CD8-positive, alpha-beta memory T cell (primary cell): ENCODE measurements around the gene P2RX3. TPM values are rescaled to one million over a fixed set of nuclear protein-coding genes. Genes with fewer than 3 reads are reported as not detected.
A peak's percentile ranks its signal among the peaks of the same experiment; 100 is the strongest.

Experiments
- CTCF ChIA-PET: fragments of 350-600 bp; sonication (Branson Sonifier 250); formaldehyde crosslinking; loops from one replicate; lab custom pipeline; 2021; ENCODE audit warnings: antibody characterized with exemption; lab: Charles Lee
- POLR2A ChIA-PET: fragments of 350-600 bp; sonication (Branson Sonifier 250); formaldehyde crosslinking; loops from one replicate; lab custom pipeline; 2021; ENCODE audit warnings: antibody characterized with exemption; lab: Charles Lee
- DNase-seq, 5 donors: peaks; one replicate each; pipeline versions ENCODE4 v3.0.0 to v3.0.0-alpha.2; 2020 to 2022; ENCODE audit warnings: mixed read lengths in 1 of 5
- H3K27ac ChIP-seq: one replicate; pipeline ENCODE4 v1.7.0; 2013; ENCODE audit warnings: low read depth, mild to moderate bottlenecking, low read length, moderate library complexity
- H3K27me3 ChIP-seq: 2 replicates; pipeline ENCODE4 v1.7.0; 2013; ENCODE audit warnings: low read length, mild to moderate bottlenecking; ENCODE audit not compliant: insufficient read depth, poor library complexity, severe bottlenecking
- H3K36me3 ChIP-seq: 2 replicates; pipeline ENCODE4 v1.7.0; 2013; ENCODE audit warnings: mild to moderate bottlenecking, low read length, moderate library complexity; ENCODE audit not compliant: insufficient read depth
- H3K4me1 ChIP-seq: 2 replicates; pipeline ENCODE4 v1.7.0; 2013; ENCODE audit warnings: mild to moderate bottlenecking, low read length, moderate library complexity; ENCODE audit not compliant: insufficient read depth
- H3K4me3 ChIP-seq: 2 replicates; pipeline ENCODE4 v1.7.0; 2013; ENCODE audit warnings: mild to moderate bottlenecking, low read length
- H3K9me3 ChIP-seq: 2 replicates; pipeline ENCODE4 v1.7.0; 2013; ENCODE audit warnings: mild to moderate bottlenecking, low read length
- H3K27ac Mint-ChIP-seq, 8 donors: one replicate each; pipeline ENCODE4 v1.8.0; 2020 to 2021; ENCODE audit warnings: mixed read lengths in 8 of 8, mild to moderate bottlenecking in 6 of 8, inconsistent platforms in 3 of 8, moderate library complexity in 3 of 8
- H3K27me3 Mint-ChIP-seq, 2 donors: one replicate each; pipeline ENCODE4 v1.8.0; 2020 to 2021; ENCODE audit warnings: mixed read lengths in 2 of 2, mild to moderate bottlenecking in 1 of 2, moderate library complexity in 1 of 2
- H3K36me3 Mint-ChIP-seq, 3 donors: one replicate each; pipeline ENCODE4 v1.8.0; 2020 to 2021; ENCODE audit warnings: mixed read lengths in 3 of 3, inconsistent platforms in 1 of 3, mild to moderate bottlenecking in 1 of 3
- H3K4me1 Mint-ChIP-seq, 3 donors: one replicate each; pipeline ENCODE4 v1.8.0; 2020 to 2021; ENCODE audit warnings: mixed read lengths in 3 of 3, inconsistent platforms in 1 of 3, mild to moderate bottlenecking in 1 of 3
- H3K4me3 Mint-ChIP-seq, 7 donors: one replicate each; pipeline ENCODE4 v1.8.0; 2020 to 2021; ENCODE audit warnings: mixed read lengths in 7 of 7, mild to moderate bottlenecking in 6 of 7, moderate library complexity in 4 of 7, inconsistent platforms in 2 of 7
- H3K9me3 Mint-ChIP-seq, 5 donors: one replicate each; pipeline ENCODE4 v1.8.0; 2020 to 2022; ENCODE audit warnings: mixed read lengths in 5 of 5, mild to moderate bottlenecking in 3 of 5, moderate library complexity in 2 of 5, inconsistent platforms in 1 of 5
- polyA plus RNA-seq: library from polyadenylated mRNA; unstranded; fragments of 300-500 nt; fragmentation: Illumina TruSeq; gene quantifications from one replicate; pipeline ENCODE4 v1.2.3, GENCODE V29; 2021
- total RNA-seq, 2 experiments: library from RNA; stranded (reverse); gene quantifications; one replicate each; pipeline ENCODE4 v1.2.3, GENCODE V29; 2021

P2RX3 gene
- total and polyA plus RNA-seq, 3 experiments from 2014 or later = not detected

DNA sequence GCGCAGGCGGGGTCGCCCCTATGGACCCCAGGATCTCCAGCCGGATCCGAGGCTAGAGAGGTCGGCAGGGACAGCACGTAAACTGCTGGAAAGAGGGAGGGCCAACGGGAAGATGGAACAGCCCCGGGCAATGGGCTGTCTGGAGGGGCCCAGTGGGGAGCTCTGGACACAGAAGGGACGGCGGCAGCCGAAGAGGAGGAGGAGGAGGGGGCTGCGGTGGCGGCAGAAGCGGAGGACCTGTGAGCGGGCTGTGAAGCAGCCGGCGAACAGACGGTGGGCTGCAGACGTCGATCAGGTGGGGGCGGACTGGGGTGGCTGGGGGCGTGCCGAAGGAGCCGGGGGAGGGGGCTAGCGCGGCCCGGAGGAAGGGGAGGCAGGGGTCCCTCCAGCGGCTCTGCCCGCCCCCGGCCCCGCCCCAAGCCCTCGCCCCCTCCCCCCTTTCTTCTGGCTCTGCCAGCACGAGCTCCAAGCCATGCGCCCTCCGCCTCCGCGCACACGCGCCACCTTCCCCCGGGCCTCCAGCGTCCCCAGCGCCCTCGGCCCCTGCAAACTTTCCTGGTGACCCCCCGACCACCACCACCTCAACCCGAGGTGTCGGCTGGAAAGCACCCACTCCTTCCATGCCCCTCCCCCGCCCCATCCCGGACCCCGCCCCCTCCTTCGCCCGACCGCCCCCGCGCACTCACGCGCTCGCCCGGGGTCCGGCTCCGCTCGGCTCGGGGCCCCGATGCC is 13.8 kb upstream of the P2RX3 start:
- peak overlapping the region; percentile 64 for H3K27ac ChIP-seq
- no peaks in the 10 kb centered on the region for H3K9me3 ChIP-seq
- peak overlapping the region; percentile 72 to 96 (median 90) for H3K27ac Mint-ChIP-seq
- H3K9me3 Mint-ChIP-seq = no peaks in the 10 kb centered on the region
- H3K4me1 Mint-ChIP-seq = peaks cover 31 to 53% (median 45%) of the 10 kb centered on the region in 3 donors
- H3K4me1 ChIP-seq = peaks cover 21% of the 10 kb centered on the region
- peaks cover 15% of the 10 kb centered on the region for H3K36me3 ChIP-seq
- H3K27me3 ChIP-seq = no peaks in the 10 kb centered on the region
- peak overlapping the region; percentile 19 for H3K4me3 ChIP-seq
- no peak for DNase-seq
- peaks cover 10 to 45% (median 15%) of the 10 kb centered on the region in 3 donors for H3K36me3 Mint-ChIP-seq
- peaks cover 0 to 2% of the 10 kb centered on the region in 2 donors for H3K27me3 Mint-ChIP-seq
- H3K4me3 Mint-ChIP-seq = peak overlapping the region; percentile 85 to 96 (median 91)
- ChIA-PET POLR2A (interaction anchor here (0.6 to 4.4 kb wide), 2 partner anchors 11 to 49 kb away, joined by 3 to 46 read pairs; partner anchors contain the start of gene SSRP1), CTCF (interaction anchor here (2.7 kb wide), 1 partner anchor 11 kb away, joined by 20 read pairs; the partner anchor contains the start of gene SSRP1)

DNA sequence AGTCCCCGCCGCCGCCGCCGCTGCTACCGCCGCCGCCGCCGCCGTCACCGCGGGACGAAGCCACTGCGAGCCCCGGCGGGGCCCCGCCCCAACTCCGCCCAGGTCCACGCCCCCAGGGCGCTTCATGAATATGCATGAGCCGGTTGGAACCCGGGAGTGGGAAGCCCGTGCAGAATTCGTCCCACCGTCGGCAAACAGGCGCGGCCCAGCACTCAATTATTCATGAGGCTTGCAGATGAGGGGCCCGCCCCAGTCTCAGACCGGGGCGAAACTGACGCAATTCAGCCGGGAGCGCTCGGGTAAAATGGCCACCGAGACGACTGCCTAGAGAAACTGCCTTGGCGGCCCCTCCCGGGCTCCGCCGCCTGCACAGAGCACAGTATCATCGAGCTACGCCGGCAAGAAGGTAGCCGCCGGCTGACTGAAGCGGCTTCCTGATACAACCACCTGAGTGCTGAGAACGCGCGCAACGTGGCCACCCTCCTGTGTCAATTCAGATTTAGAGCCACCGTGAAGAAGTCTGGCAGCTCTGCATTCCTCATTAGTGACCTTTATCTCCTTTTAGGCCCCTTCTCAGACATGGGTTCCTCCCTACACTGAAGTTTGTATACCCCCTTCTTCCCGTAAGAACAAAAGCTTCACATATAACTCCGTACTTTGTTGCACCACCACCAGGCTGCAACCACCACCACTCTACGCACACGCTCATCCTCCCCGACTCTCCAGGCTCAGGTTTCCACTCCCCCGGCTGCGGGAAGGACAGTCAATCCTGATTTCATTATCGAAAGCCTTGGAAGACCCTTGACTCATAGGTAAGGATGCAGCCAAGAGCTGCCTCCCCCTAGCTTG is 13.0 kb upstream of the P2RX3 start, which contains the start of gene TNKS1BP1:
TNKS1BP1 (minus strand) TSS at position 67 of the 849 bp plus-strand sequence. CDS start 3,067 bp downstream, outside the sequence.
- peak within 1 kb of the TSS; percentile 88 to 98 (median 94) for H3K4me3 Mint-ChIP-seq
- peaks cover 21% of the 10 kb centered on the region for H3K4me1 ChIP-seq
- peaks cover 12 to 53% (median 20%) of the 10 kb centered on the region in 3 donors for H3K36me3 Mint-ChIP-seq
- H3K27me3 Mint-ChIP-seq = peaks cover 0 to 3% of the 10 kb centered on the region in 2 donors
- peak within 1 kb of the TSS; percentile 89 for H3K27ac ChIP-seq
- peak within 1 kb of the TSS; percentile 92 to 99 (median 97) for H3K27ac Mint-ChIP-seq
- H3K36me3 ChIP-seq = peaks cover 21% of the 10 kb centered on the region
- ChIA-PET POLR2A (interaction anchor here (0.5 to 4.4 kb wide), 9 partner anchors 10 to 416 kb away, joined by 3 to 46 read pairs (median 3); partner anchors contain the start of genes RTN4RL2, SELENOH, SLC43A1 and SSRP1), CTCF (interaction anchor here (1.2 to 2.7 kb wide), 7 partner anchors 10 to 316 kb away, joined by 3 to 20 read pairs (median 3); partner anchors contain the start of genes P2RX3 and SSRP1)
- no peaks in the 10 kb centered on the region for H3K9me3 ChIP-seq
- peak; percentile 82 to 93 (median 88) for DNase-seq
- no peaks in the 10 kb centered on the region for H3K27me3 ChIP-seq
- H3K4me3 ChIP-seq = peak within 1 kb of the TSS; percentile 94
- H3K9me3 Mint-ChIP-seq = no peaks in the 10 kb centered on the region
- H3K4me1 Mint-ChIP-seq = peaks cover 31 to 53% (median 45%) of the 10 kb centered on the region in 3 donors

DNA sequence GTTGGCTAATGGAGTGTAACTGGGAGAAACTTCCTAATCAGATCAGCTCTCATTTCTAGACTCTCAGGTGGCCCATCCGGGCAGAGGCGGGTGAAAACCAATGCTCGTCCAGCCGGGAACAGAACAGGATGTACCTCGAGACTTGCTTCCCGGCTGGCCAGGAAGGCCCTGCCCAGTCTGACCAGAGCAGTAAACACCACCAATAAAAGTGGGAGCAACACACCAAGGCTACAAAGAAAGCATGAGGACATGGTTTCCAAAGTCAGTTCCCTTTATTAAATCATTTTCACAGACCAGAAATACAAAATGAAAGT is 12.5 kb upstream of the P2RX3 start:
- peaks cover 21% of the 10 kb centered on the region for H3K4me1 ChIP-seq
- Mint-ChIP-seq H3K27ac (peak overlapping the region; percentile 92 to 99 (median 97)), H3K27me3 (peaks cover 0 to 4% of the 10 kb centered on the region in 2 donors), H3K4me1 (peaks cover 31 to 53% (median 45%) of the 10 kb centered on the region in 3 donors), H3K4me3 (peak overlapping the region; percentile 82 to 98 (median 94)), H3K36me3 (peaks cover 13 to 58% (median 23%) of the 10 kb centered on the region in 3 donors), H3K9me3 (no peaks in the 10 kb centered on the region)
- CTCF ChIA-PET = interaction anchor here (1.2 to 2.7 kb wide), 7 partner anchors 9 to 315 kb away, joined by 3 to 20 read pairs (median 3); partner anchors contain the start of genes P2RX3 and SSRP1
- H3K4me3 ChIP-seq = peak overlapping the region; percentile 94
- H3K27me3 ChIP-seq = no peaks in the 10 kb centered on the region
- H3K9me3 ChIP-seq = no peaks in the 10 kb centered on the region
- DNase-seq = no peak
- POLR2A ChIA-PET = interaction anchor here (0.5 to 4.4 kb wide), 8 partner anchors 10 to 416 kb away, joined by 3 to 46 read pairs (median 3); partner anchors contain the start of genes RTN4RL2, SELENOH, SLC43A1 and SSRP1
- peaks cover 27% of the 10 kb centered on the region for H3K36me3 ChIP-seq
- H3K27ac ChIP-seq = peak overlapping the region; percentile 89

DNA sequence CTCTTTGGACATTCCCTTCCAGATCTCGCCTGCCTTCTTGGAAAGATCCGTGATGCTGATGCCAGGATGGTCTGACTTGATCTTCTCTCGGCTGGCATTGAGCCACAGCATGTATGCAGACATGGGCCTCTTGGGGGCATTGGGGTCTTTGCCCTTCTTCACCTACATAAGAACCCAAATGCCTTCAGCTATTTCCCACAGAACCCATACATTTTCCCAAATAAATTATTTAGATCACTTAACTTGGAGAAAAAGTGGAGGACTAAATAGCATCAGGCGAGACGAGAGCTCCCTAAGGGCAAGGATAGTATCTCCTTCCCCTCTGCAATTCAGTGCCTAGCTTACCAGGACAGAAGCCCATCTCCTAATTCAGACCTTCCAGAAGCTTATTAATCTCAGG is 10.4 kb upstream of the P2RX3 start:
- Histone ChIP-seq H3K4me3 (no peak overlapping the region), H3K36me3 (peaks cover 44% of the 10 kb centered on the region), H3K27me3 (no peaks in the 10 kb centered on the region), H3K9me3 (no peaks in the 10 kb centered on the region), H3K27ac (no peak overlapping the region), H3K4me1 (peaks cover 21% of the 10 kb centered on the region)
- H3K27me3 Mint-ChIP-seq = peaks cover 0 to 2% of the 10 kb centered on the region in 2 donors
- peaks cover 13 to 79% (median 37%) of the 10 kb centered on the region in 3 donors for H3K36me3 Mint-ChIP-seq
- DNase-seq = no peak
- peak overlapping the region in 2 of 7 donors; percentile 42 to 79 for H3K4me3 Mint-ChIP-seq
- ChIA-PET CTCF (no interaction called here), POLR2A (interaction anchor here (0.6 kb wide), 1 partner anchor 189 kb away, joined by 3 read pairs; no protein-coding TSS in a partner anchor)
- H3K9me3 Mint-ChIP-seq = no peaks in the 10 kb centered on the region
- H3K4me1 Mint-ChIP-seq = peaks cover 27 to 43% (median 41%) of the 10 kb centered on the region in 3 donors
- H3K27ac Mint-ChIP-seq = peak overlapping the region in 7 of 8 donors; percentile 58 to 99 (median 92)

DNA sequence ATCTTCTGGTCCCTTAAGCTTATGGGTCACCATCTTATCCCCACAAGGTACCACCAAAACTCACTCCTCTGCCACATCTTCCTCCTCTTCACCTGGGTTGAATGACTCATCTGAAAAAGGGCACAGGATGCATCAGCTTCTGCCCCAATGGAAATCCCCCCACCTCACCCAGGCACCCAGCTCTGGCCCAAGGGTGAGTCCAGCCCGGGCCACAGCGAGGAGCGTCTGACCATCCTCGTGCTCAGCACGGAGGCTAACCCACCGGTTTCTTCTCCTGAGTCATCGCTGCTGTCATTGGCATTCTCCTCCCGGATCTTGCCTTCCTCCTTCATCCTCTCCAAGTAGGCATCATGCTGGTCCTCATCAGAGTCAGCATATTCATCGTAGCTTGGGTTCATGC is 8.1 kb upstream of the P2RX3 start:
- peak overlapping the region in 1 of 7 donors; percentile 63 for H3K4me3 Mint-ChIP-seq
- H3K9me3 Mint-ChIP-seq = no peaks in the 10 kb centered on the region
- ChIA-PET CTCF (interaction anchor here (1.5 to 1.8 kb wide), 2 partner anchors 12 to 128 kb away, joined by 4 to 5 read pairs; no protein-coding TSS in a partner anchor), POLR2A (no interaction called here)
- Histone ChIP-seq H3K36me3 (peaks cover 49% of the 10 kb centered on the region), H3K27me3 (no peaks in the 10 kb centered on the region), H3K4me1 (peaks cover 27% of the 10 kb centered on the region), H3K4me3 (no peak overlapping the region), H3K9me3 (no peaks in the 10 kb centered on the region), H3K27ac (no peak overlapping the region)
- H3K36me3 Mint-ChIP-seq = peaks cover 13 to 95% (median 37%) of the 10 kb centered on the region in 3 donors
- peak in 1 of 5 donors; percentile 18 for DNase-seq
- H3K27ac Mint-ChIP-seq = peak overlapping the region in 5 of 8 donors; percentile 13 to 78 (median 77)
- peaks cover 32 to 53% (median 46%) of the 10 kb centered on the region in 3 donors for H3K4me1 Mint-ChIP-seq
- peaks cover 0 to 2% of the 10 kb centered on the region in 2 donors for H3K27me3 Mint-ChIP-seq

DNA sequence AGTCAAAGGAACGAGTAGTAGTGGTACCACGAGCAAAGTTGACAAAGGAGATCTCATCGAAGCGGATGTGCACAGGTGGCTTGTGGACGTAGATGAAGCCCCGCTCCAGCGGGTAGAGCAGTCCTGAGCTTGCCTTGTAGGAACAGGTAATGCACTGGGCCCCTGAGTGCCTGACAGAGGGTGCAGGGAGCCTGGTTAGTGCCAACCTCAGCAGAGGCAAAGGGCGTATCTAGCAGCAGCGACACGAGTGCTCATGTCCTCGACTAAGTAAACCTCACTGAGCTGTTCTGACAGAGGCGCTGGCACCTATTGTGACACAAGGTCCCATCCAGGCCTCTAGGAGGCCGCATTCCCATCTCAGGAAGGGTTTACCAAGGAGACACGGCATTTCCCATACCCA is 6.4 kb upstream of the P2RX3 start:
- peaks cover 0 to 2% of the 10 kb centered on the region in 2 donors for H3K27me3 Mint-ChIP-seq
- no peak overlapping the region for H3K4me3 Mint-ChIP-seq
- Histone ChIP-seq H3K9me3 (no peaks in the 10 kb centered on the region), H3K4me1 (peaks cover 20% of the 10 kb centered on the region), H3K4me3 (no peak overlapping the region), H3K27me3 (no peaks in the 10 kb centered on the region), H3K27ac (no peak overlapping the region), H3K36me3 (peaks cover 49% of the 10 kb centered on the region)
- peaks cover 28 to 48% (median 42%) of the 10 kb centered on the region in 3 donors for H3K4me1 Mint-ChIP-seq
- peaks cover 13 to 85% (median 37%) of the 10 kb centered on the region in 3 donors for H3K36me3 Mint-ChIP-seq
- no peaks in the 10 kb centered on the region for H3K9me3 Mint-ChIP-seq
- DNase-seq = no peak
- POLR2A ChIA-PET = no interaction called here
- H3K27ac Mint-ChIP-seq = peak overlapping the region in 1 of 8 donors; percentile 77
- CTCF ChIA-PET = interaction anchor here (1.0 kb wide), 1 partner anchor 17 kb away, joined by 7 read pairs; no protein-coding TSS in a partner anchor
